AG09309 (cell line): ENCODE results near the gene NSG2.

Experiments
- DNase-seq: peaks from one replicate; pipeline ENCODE4 v3.0.0-alpha.2; 2010; ENCODE audit warnings: low read depth
- H3K4me3 ChIP-seq: 2 replicates; pipeline ENCODE4 v1.5.1; 2011; ENCODE audit warnings: mild to moderate bottlenecking, low read depth, low read length, moderate library complexity; ENCODE audit not compliant: control insufficient read depth
- CTCF ChIP-seq: IDR thresholded peaks from 2 replicates; pipeline ENCODE4 v1.5.1; 2011; ENCODE audit warnings: mild to moderate bottlenecking, low read depth, low read length, inconsistent platforms; ENCODE audit not compliant: insufficient read depth, control insufficient read depth; ENCODE audit errors: missing control alignments

Gene NSG2

GRCh38 chr5:174108745-174109144 lies 63.2 kb downstream of the NSG2 start:
- TF ChIP-seq CTCF: no peak

GRCh38 chr5:174109698-174110260 lies 64.3 kb downstream of the NSG2 start:
- no peak for TF ChIP-seq CTCF
- no peak overlapping the region for H3K4me3 ChIP-seq
- DNase-seq: no peak

More at GRCh38 chr5:174108745-174109144, 63.2 kb downstream of the NSG2 start:
- no peak for DNase-seq
- no peak overlapping the region for H3K4me3 ChIP-seq

- TF ChIP-seq CTCF: no peak
- H3K4me3 ChIP-seq: no peak overlapping the region
- DNase-seq: no peak
These were observed 64.8 kb downstream of the NSG2 start for GRCh38 chr5:174110310-174110709.

- TF ChIP-seq CTCF: no peak
- H3K4me3 ChIP-seq: no peak overlapping the region
- no peak for DNase-seq
These were observed 65.9 kb downstream of the NSG2 start for GRCh38 chr5:174111287-174111973.

- TF ChIP-seq CTCF: no peak
- DNase-seq: no peak
- H3K4me3 ChIP-seq: no peak overlapping the region
These were observed 69.7 kb downstream of the NSG2 start for GRCh38 chr5:174115226-174115625.

- TF ChIP-seq CTCF: no peak
- H3K4me3 ChIP-seq: no peak overlapping the region
These were observed 73.4 kb downstream of the NSG2 start for GRCh38 chr5:174118823-174119467.

More at GRCh38 chr5:174118823-174119467, 73.4 kb downstream of the NSG2 start:
- no peak for DNase-seq
